ENCODE results near the gene MB.

DNA sequence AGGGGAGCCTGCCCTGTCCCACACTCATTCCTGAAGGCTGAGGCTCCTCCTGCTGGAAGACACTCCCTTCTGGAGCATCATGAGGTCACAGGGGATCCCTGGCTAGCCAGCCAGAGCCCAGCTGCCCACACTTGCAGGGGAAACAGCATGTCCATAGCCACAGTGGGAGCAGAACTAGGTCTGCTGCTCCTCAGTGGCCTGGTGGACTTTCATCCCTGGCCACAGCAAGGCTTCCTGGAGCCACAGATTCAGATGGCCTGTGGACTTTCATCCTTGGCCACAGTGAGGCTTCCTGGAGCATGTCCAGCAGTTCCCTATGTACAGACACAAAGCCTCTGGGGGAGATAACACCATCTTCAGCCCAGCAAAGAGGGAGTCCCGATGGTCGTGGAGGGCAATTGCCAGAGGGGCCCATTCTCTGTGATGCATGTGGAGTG is 25.2 kb upstream of the MB start:
- TF ChIP-seq RAD21 (conservative IDR thresholded peaks at IDR 0.05) = no peak
- TF ChIP-seq, protein P1, sequence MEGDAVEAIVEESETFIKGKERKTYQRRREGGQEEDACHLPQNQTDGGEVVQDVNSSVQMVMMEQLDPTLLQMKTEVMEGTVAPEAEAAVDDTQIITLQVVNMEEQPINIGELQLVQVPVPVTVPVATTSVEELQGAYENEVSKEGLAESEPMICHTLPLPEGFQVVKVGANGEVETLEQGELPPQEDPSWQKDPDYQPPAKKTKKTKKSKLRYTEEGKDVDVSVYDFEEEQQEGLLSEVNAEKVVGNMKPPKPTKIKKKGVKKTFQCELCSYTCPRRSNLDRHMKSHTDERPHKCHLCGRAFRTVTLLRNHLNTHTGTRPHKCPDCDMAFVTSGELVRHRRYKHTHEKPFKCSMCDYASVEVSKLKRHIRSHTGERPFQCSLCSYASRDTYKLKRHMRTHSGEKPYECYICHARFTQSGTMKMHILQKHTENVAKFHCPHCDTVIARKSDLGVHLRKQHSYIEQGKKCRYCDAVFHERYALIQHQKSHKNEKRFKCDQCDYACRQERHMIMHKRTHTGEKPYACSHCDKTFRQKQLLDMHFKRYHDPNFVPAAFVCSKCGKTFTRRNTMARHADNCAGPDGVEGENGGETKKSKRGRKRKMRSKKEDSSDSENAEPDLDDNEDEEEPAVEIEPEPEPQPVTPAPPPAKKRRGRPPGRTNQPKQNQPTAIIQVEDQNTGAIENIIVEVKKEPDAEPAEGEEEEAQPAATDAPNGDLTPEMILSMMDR (IDR thresholded peaks at IDR 0.05; ENCODE audit: poor library complexity, severe bottlenecking) = no peak
- TF ChIP-seq MXI1 (conservative IDR thresholded peaks at IDR 0.05; ENCODE audit: poor library complexity, severe bottlenecking) = no peak
- TF ChIP-seq EZH2 (IDR thresholded peaks at IDR 0.05; ENCODE audit: borderline replicate concordance, insufficient read depth, low read length, poor library complexity, severe bottlenecking) = no peak
- no peak for TF ChIP-seq TAF1 (IDR thresholded peaks at IDR 0.05; ENCODE audit: low read depth)

Data from neural cell (in vitro differentiated cells).